HG02852 (cell line): ENCODE data around the gene WDR38.
A peak's percentile ranks its signal among the peaks of the same experiment; 100 is the strongest.

Experiments
- ATAC-seq: cut with Tn5 transposase; IDR thresholded peaks from one replicate; pipeline ENCODE4 v1.9.1; 2021; ENCODE audit warnings: mild to moderate bottlenecking, moderate library complexity; ENCODE audit not compliant: unreplicated experiment

Gene WDR38

GRCh38 chr9:124852829-124853531 lies at the start of gene WDR38:
WDR38 (plus strand) TSS chr9:124853460; CDS start chr9:124853532, 72 bp downstream.
- peak; percentile 71 for ATAC-seq

GRCh38 chr9:124803911-124804310 lies 49.3 kb upstream of the WDR38 start:
- ATAC-seq, result no peak

GRCh38 chr9:124805186-124805585 lies 48.1 kb upstream of the WDR38 start:
- no peak for ATAC-seq

GRCh38 chr9:124808246-124808956 lies 44.9 kb upstream of the WDR38 start:
- no peak for ATAC-seq

GRCh38 chr9:124809211-124809610 lies 44.0 kb upstream of the WDR38 start:
- no peak for ATAC-seq

GRCh38 chr9:124809741-124810500 lies 43.3 kb upstream of the WDR38 start:
- ATAC-seq, result no peak

- ATAC-seq, result no peak
Measured at GRCh38 chr9:124810663-124811355, 42.5 kb upstream of the WDR38 start.

- no peak for ATAC-seq
Measured at GRCh38 chr9:124812441-124812876, 40.8 kb upstream of the WDR38 start.

GRCh38 chr9:124813041-124813440 lies 40.2 kb upstream of the WDR38 start:
- no peak for ATAC-seq

GRCh38 chr9:124813501-124814163 lies 39.6 kb upstream of the WDR38 start:
- ATAC-seq, result no peak

GRCh38 chr9:124814164-124814535 lies 39.1 kb upstream of the WDR38 start:
- ATAC-seq, result no peak

- no peak for ATAC-seq
Measured at GRCh38 chr9:124815601-124816000, 37.7 kb upstream of the WDR38 start.

GRCh38 chr9:124818431-124819281 lies 34.6 kb upstream of the WDR38 start:
- ATAC-seq, result peak; percentile 62

- ATAC-seq, result no peak
Measured at GRCh38 chr9:124820698-124821623, 32.3 kb upstream of the WDR38 start.

- ATAC-seq, result no peak
Measured at GRCh38 chr9:124828489-124829333, 24.5 kb upstream of the WDR38 start.

GRCh38 chr9:124829334-124829669 lies 24.0 kb upstream of the WDR38 start:
- ATAC-seq, result no peak

GRCh38 chr9:124830593-124830992 lies 22.7 kb upstream of the WDR38 start:
- ATAC-seq, result no peak
